Measurements from ENCODE around the gene COLQ.

Gene COLQ

DNA sequence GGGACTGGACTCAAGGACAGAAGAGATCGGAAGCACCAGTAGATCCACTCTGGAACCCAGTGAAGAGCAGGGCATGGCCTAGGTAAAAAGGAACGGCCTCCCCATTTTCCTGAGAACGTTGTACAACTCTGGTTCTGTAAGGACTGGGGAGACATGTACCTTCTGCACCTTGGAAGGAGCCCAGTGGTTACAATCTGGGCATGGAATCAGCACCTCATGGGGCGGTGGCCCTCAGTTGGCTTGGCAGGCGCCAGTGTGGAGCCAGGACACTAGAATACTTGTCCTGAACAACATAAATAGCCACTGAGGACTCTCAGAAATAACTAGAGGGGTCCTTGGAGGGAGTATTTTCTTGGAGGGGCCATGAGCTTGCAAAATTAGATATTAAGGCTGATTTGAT, 68.5 kb downstream of the COLQ start:
- Histone ChIP-seq H3K27me3 (ENCODE audit: insufficient read depth, low read length, poor library complexity) (no peaks in the 10 kb centered on the region), H4K5ac (ENCODE audit: low read length) (no peak overlapping the region), H3K56ac (ENCODE audit: low read length) (no peak overlapping the region), H3K4ac (ENCODE audit: low read depth, low read length) (no peak overlapping the region), H2BK5ac (ENCODE audit: low read length) (no peak overlapping the region), H3K27ac (ENCODE audit: low read depth, low read length) (no peak overlapping the region), H4K8ac (ENCODE audit: low read depth, low read length) (no peak overlapping the region), H3K4me2 (ENCODE audit: low read length) (no peak overlapping the region), H2AK5ac (ENCODE audit: low read length) (no peak overlapping the region), H3K23ac (ENCODE audit: low read length) (no peak overlapping the region), H3K9ac (ENCODE audit: low read length) (no peak overlapping the region), H3K79me2 (ENCODE audit: control insufficient read depth, insufficient read depth, low read length) (no peaks in the 10 kb centered on the region), H3K4me1 (ENCODE audit: control insufficient read depth, low read depth, low read length) (no peaks in the 10 kb centered on the region), H3K18ac (ENCODE audit: low read length) (no peak overlapping the region), H2BK120ac (ENCODE audit: low read depth, low read length) (no peak overlapping the region), H3K79me1 (ENCODE audit: low read length) (no peaks in the 10 kb centered on the region), H2BK15ac (replicated peaks; ENCODE audit: low read depth) (no peak overlapping the region), H3K36me3 (ENCODE audit: control insufficient read depth, insufficient read depth, low read length) (no peaks in the 10 kb centered on the region), H3K4me3 (ENCODE audit: low read length) (no peak overlapping the region)
- WGBS (ENCODE audit: extremely low coverage, insufficient coverage, low lambda C conversion rate), result no CpG with 5 or more reads among the region's 5 CpGs
- no peak for DNase-seq

DNA sequence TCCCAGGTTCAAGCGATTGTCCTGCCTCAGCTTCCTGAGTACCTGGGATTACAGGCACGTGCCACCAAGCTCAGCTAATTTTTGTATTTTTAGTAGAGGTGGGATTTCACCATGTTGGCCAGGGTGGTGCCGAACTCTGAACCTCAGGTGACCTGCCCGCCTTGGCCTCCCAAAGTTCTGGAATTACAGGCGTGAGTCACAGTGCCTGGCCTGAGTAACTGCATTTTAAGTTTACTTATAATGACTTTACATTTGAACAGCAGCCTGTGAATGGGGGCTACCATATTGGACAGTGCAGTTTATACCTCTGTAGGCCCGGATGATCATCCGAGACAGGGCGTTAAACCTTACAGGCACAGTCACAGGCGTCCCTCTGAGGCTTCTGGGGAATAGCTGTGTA, 69.3 kb downstream of the COLQ start:
- Histone ChIP-seq H3K36me3 (ENCODE audit: control insufficient read depth, insufficient read depth, low read length) (no peaks in the 10 kb centered on the region), H3K4me3 (ENCODE audit: low read length) (no peak overlapping the region), H2BK15ac (replicated peaks; ENCODE audit: low read depth) (no peak overlapping the region), H3K56ac (ENCODE audit: low read length) (no peak overlapping the region), H4K5ac (ENCODE audit: low read length) (no peak overlapping the region), H3K9ac (ENCODE audit: low read length) (no peak overlapping the region), H3K4me2 (ENCODE audit: low read length) (no peak overlapping the region), H3K4ac (ENCODE audit: low read depth, low read length) (no peak overlapping the region), H3K79me2 (ENCODE audit: control insufficient read depth, insufficient read depth, low read length) (no peaks in the 10 kb centered on the region), H3K27ac (ENCODE audit: low read depth, low read length) (no peak overlapping the region), H2AK5ac (ENCODE audit: low read length) (no peak overlapping the region), H3K18ac (ENCODE audit: low read length) (no peak overlapping the region), H3K27me3 (ENCODE audit: insufficient read depth, low read length, poor library complexity) (no peaks in the 10 kb centered on the region), H4K8ac (ENCODE audit: low read depth, low read length) (no peak overlapping the region), H3K23ac (ENCODE audit: low read length) (no peak overlapping the region), H2BK5ac (ENCODE audit: low read length) (no peak overlapping the region), H3K79me1 (ENCODE audit: low read length) (no peaks in the 10 kb centered on the region), H3K4me1 (ENCODE audit: control insufficient read depth, low read depth, low read length) (no peaks in the 10 kb centered on the region), H2BK120ac (ENCODE audit: low read depth, low read length) (no peak overlapping the region)
- WGBS (ENCODE audit: extremely low coverage, insufficient coverage, low lambda C conversion rate), result no CpG with 5 or more reads among the region's 9 CpGs
- DNase-seq, result no peak

DNA sequence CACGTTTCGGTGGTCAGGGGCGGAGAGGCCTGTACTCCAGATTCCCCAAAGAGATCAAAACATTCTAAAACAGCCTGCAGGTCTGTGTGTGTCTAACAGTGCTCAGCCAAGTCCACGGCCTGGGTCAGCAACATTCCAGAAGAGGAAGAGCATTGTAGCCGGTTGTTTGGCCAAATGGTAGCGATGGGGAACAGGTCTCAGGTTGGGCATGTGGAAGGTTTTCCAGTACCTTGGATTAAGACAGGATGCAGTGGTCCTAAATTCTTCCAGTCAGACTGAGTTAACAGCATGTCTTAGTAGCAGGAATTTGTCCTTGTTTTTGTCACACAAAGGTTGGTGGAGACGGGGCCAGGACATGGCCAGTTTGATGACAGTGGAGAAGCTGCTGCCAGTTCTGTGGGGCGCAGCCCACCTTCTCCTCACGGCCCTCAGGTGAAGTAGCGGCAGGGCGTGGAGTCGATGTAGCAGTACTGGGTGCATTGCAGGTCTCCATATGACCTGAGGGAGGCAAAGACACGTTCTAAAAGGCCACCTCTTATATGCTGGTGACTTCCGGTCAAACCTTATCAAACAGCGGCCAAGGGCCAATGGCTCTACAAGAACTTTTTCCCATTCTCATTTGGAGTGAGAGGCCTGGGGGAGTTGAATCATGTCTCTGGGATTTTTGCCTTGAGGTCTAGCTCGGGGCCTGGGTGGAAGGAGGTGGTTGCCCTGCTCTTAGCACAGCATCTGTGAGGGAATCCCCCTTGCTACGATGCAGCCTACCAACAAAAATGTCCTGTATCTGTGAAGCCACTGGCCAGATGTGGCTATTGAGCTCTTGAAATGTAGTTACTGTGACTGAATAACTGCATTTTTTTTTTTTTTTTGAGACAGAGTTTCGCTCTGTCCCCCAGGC, 70.0 kb downstream of the COLQ start:
- H3K56ac ChIP-seq (ENCODE audit: low read length), result no peak overlapping the region
- H3K4me1 ChIP-seq (ENCODE audit: control insufficient read depth, low read depth, low read length), result no peaks in the 10 kb centered on the region
- no peak overlapping the region for H2BK15ac ChIP-seq (replicated peaks; ENCODE audit: low read depth)
- no peak overlapping the region for H3K18ac ChIP-seq (ENCODE audit: low read length)
- H3K4me2 ChIP-seq (ENCODE audit: low read length), result no peak overlapping the region
- DNase-seq, result no peak
- H3K79me2 ChIP-seq (ENCODE audit: control insufficient read depth, insufficient read depth, low read length), result no peaks in the 10 kb centered on the region
- no peak overlapping the region for H4K5ac ChIP-seq (ENCODE audit: low read length)
- no peak overlapping the region for H3K9ac ChIP-seq (ENCODE audit: low read length)
- no peak overlapping the region for H3K23ac ChIP-seq (ENCODE audit: low read length)
- no peaks in the 10 kb centered on the region for H3K79me1 ChIP-seq (ENCODE audit: low read length)
- no peak overlapping the region for H3K4ac ChIP-seq (ENCODE audit: low read depth, low read length)
- no peak overlapping the region for H3K27ac ChIP-seq (ENCODE audit: low read depth, low read length)
- no peak overlapping the region for H3K4me3 ChIP-seq (ENCODE audit: low read length)
- no peaks in the 10 kb centered on the region for H3K27me3 ChIP-seq (ENCODE audit: insufficient read depth, low read length, poor library complexity)
- no peak overlapping the region for H2BK5ac ChIP-seq (ENCODE audit: low read length)
- no CpG with 5 or more reads among the region's 18 CpGs for WGBS (ENCODE audit: extremely low coverage, insufficient coverage, low lambda C conversion rate)
- no peak overlapping the region for H2AK5ac ChIP-seq (ENCODE audit: low read length)
- H4K8ac ChIP-seq (ENCODE audit: low read depth, low read length), result no peak overlapping the region
- H2BK120ac ChIP-seq (ENCODE audit: low read depth, low read length), result no peak overlapping the region
- no peaks in the 10 kb centered on the region for H3K36me3 ChIP-seq (ENCODE audit: control insufficient read depth, insufficient read depth, low read length)

DNA sequence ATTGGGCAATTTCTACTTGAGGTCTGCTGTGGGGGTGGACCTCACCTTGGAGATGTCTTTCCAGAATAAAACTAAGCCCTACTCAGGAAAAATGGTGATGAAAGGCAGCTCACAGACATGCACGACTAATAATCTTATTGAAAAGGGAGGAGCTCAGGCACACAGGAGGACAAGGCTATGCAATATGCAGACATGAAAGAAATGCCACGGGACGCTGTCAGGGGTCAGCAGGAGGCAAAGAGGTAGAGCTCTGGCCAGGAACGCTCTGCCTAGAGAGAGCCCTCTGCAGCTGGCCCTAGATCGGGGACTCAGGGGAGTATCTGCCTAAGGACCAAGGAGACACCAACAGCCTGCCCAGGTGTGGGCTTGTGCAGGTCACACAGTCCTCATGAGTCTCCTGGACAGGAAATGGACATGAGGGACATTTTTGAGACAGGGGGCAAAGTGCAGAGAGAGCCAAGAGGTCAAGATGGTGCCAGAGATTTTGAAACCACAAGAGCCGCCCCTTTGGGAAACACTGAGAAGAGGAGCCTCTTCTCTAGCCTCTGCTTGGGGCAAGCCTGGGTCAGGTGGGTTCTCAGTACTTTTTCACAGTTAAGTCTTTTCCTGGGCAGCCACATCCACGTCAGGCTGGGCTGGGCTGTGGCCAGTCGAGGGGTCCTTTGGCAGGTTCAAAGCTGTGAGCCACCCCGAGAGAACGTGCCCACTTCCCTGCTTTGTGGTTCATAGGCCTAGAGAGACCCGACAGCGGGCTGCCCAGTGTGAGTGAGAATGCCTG, 70.9 kb downstream of the COLQ start:
- no peaks in the 10 kb centered on the region for H3K79me1 ChIP-seq (ENCODE audit: low read length)
- no peak overlapping the region for H3K4me3 ChIP-seq (ENCODE audit: low read length)
- H3K27me3 ChIP-seq (ENCODE audit: insufficient read depth, low read length, poor library complexity), result no peaks in the 10 kb centered on the region
- WGBS (ENCODE audit: extremely low coverage, insufficient coverage, low lambda C conversion rate), result no CpG with 5 or more reads among the region's 12 CpGs
- H2AK5ac ChIP-seq (ENCODE audit: low read length), result no peak overlapping the region
- H3K27ac ChIP-seq (ENCODE audit: low read depth, low read length), result no peak overlapping the region
- no peak overlapping the region for H3K56ac ChIP-seq (ENCODE audit: low read length)
- H2BK120ac ChIP-seq (ENCODE audit: low read depth, low read length), result no peak overlapping the region
- H4K5ac ChIP-seq (ENCODE audit: low read length), result no peak overlapping the region
- no peak overlapping the region for H3K18ac ChIP-seq (ENCODE audit: low read length)
- H3K4me2 ChIP-seq (ENCODE audit: low read length), result no peak overlapping the region
- no peak overlapping the region for H3K9ac ChIP-seq (ENCODE audit: low read length)
- no peak overlapping the region for H2BK15ac ChIP-seq (replicated peaks; ENCODE audit: low read depth)
- H3K4ac ChIP-seq (ENCODE audit: low read depth, low read length), result no peak overlapping the region
- no peak overlapping the region for H3K23ac ChIP-seq (ENCODE audit: low read length)
- H3K36me3 ChIP-seq (ENCODE audit: control insufficient read depth, insufficient read depth, low read length), result no peaks in the 10 kb centered on the region
- no peak overlapping the region for H4K8ac ChIP-seq (ENCODE audit: low read depth, low read length)
- H3K4me1 ChIP-seq (ENCODE audit: control insufficient read depth, low read depth, low read length), result no peaks in the 10 kb centered on the region
- no peak overlapping the region for H2BK5ac ChIP-seq (ENCODE audit: low read length)
- no peaks in the 10 kb centered on the region for H3K79me2 ChIP-seq (ENCODE audit: control insufficient read depth, insufficient read depth, low read length)
- DNase-seq, result no peak

DNA sequence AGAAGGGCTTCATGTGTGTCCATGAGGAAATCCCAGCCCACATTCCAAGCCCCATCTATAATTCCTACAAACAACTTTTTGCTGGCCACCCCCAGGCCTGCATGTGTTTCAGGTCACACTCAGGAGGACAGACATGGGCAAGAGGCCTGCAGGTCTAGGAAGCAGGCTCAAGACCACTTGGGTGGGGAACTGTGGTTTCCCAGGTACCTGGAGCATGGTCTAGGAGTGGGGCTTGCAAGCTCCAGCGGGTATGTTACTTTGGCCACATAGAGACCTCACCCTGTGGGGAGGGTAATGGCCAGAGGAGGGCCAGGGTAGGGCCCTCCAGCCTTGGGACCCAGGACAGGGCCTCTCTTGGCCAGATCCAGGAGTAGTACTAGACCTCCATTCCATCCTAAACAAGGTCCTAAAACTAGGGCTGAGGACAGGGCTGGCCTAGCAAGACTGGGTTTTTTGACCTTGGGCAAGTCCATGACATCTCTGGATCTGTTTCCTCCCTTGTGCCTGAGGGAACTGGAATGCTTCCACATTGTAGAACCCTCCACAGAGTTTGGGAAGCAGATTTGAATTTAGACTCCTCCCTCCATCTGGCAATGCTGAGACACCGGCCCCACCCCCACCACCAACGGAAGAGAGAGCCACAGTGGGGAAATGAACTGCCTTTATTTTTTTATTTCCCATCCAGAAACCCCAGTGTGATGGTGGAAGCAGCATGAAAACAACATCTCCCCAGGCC, 71.8 kb downstream of the COLQ start:
- Histone ChIP-seq H2BK5ac (ENCODE audit: low read length) (no peak overlapping the region), H4K8ac (ENCODE audit: low read depth, low read length) (no peak overlapping the region), H3K27me3 (ENCODE audit: insufficient read depth, low read length, poor library complexity) (no peaks in the 10 kb centered on the region), H3K4ac (ENCODE audit: low read depth, low read length) (no peak overlapping the region), H3K9ac (ENCODE audit: low read length) (no peak overlapping the region), H2AK5ac (ENCODE audit: low read length) (no peak overlapping the region), H3K36me3 (ENCODE audit: control insufficient read depth, insufficient read depth, low read length) (no peaks in the 10 kb centered on the region), H3K27ac (ENCODE audit: low read depth, low read length) (no peak overlapping the region), H2BK120ac (ENCODE audit: low read depth, low read length) (no peak overlapping the region), H3K79me1 (ENCODE audit: low read length) (no peaks in the 10 kb centered on the region), H3K79me2 (ENCODE audit: control insufficient read depth, insufficient read depth, low read length) (no peaks in the 10 kb centered on the region), H4K5ac (ENCODE audit: low read length) (no peak overlapping the region), H3K4me1 (ENCODE audit: control insufficient read depth, low read depth, low read length) (no peaks in the 10 kb centered on the region), H3K4me3 (ENCODE audit: low read length) (no peak overlapping the region), H3K23ac (ENCODE audit: low read length) (no peak overlapping the region), H3K18ac (ENCODE audit: low read length) (no peak overlapping the region), H2BK15ac (replicated peaks; ENCODE audit: low read depth) (no peak overlapping the region), H3K4me2 (ENCODE audit: low read length) (no peak overlapping the region), H3K56ac (ENCODE audit: low read length) (no peak overlapping the region)
- WGBS (ENCODE audit: extremely low coverage, insufficient coverage, low lambda C conversion rate), result no CpG with 5 or more reads among the region's 3 CpGs
- no peak for DNase-seq
